ENCODE measurements around the gene FBXO48.

DNA sequence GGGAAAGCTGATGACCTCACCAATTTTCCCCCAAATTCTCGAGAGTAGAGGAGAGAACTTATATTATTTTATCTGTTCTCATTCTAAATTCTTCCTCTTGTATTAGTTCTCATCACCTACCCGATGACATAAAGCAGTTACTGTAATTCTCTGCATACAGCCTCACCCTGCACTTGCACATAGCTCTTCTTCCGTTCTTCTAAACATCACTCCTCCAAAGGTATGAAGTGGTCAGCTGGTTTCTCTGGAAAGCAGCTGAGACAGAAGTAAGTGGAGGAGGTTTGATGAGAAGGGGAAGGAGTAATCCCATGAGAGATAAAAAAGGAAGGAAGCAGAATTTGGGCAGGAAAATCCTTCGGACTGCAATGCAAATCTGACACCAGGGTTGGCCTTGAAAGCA is 39.0 kb downstream of the FBXO48 start:
- TF ChIP-seq, protein P1, sequence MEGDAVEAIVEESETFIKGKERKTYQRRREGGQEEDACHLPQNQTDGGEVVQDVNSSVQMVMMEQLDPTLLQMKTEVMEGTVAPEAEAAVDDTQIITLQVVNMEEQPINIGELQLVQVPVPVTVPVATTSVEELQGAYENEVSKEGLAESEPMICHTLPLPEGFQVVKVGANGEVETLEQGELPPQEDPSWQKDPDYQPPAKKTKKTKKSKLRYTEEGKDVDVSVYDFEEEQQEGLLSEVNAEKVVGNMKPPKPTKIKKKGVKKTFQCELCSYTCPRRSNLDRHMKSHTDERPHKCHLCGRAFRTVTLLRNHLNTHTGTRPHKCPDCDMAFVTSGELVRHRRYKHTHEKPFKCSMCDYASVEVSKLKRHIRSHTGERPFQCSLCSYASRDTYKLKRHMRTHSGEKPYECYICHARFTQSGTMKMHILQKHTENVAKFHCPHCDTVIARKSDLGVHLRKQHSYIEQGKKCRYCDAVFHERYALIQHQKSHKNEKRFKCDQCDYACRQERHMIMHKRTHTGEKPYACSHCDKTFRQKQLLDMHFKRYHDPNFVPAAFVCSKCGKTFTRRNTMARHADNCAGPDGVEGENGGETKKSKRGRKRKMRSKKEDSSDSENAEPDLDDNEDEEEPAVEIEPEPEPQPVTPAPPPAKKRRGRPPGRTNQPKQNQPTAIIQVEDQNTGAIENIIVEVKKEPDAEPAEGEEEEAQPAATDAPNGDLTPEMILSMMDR (IDR thresholded peaks at IDR 0.05): no peak
- TF ChIP-seq JUND (IDR thresholded peaks at IDR 0.05) (no peak), POLR2AphosphoS5 (IDR thresholded peaks at IDR 0.05; ENCODE audit: low read depth, low read length) (no peak), RFX5 (IDR thresholded peaks at IDR 0.05; ENCODE audit: low read length) (no peak), SMC3 (IDR thresholded peaks at IDR 0.05; ENCODE audit: low read depth, low read length) (no peak), RCOR1 (IDR thresholded peaks at IDR 0.05; ENCODE audit: low read length) (no peak), SIN3A (IDR thresholded peaks at IDR 0.05; ENCODE audit: borderline replicate concordance, low read depth, low read length) (no peak), TAF1 (IDR thresholded peaks at IDR 0.05; ENCODE audit: borderline replicate concordance, low read depth, low read length) (no peak), YY1 (IDR thresholded peaks at IDR 0.05; ENCODE audit: low read depth) (no peak), TCF12 (IDR thresholded peaks at IDR 0.05) (no peak)
- TF ChIP-seq, protein P2, sequence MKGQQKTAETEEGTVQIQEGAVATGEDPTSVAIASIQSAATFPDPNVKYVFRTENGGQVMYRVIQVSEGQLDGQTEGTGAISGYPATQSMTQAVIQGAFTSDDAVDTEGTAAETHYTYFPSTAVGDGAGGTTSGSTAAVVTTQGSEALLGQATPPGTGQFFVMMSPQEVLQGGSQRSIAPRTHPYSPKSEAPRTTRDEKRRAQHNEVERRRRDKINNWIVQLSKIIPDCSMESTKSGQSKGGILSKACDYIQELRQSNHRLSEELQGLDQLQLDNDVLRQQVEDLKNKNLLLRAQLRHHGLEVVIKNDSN (IDR thresholded peaks at IDR 0.05; ENCODE audit: borderline replicate concordance, low read depth): no peak
- TF ChIP-seq, protein P3, sequence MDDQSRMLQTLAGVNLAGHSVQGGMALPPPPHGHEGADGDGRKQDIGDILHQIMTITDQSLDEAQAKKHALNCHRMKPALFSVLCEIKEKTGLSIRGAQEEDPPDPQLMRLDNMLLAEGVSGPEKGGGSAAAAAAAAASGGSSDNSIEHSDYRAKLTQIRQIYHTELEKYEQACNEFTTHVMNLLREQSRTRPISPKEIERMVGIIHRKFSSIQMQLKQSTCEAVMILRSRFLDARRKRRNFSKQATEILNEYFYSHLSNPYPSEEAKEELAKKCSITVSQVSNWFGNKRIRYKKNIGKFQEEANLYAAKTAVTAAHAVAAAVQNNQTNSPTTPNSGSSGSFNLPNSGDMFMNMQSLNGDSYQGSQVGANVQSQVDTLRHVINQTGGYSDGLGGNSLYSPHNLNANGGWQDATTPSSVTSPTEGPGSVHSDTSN (IDR thresholded peaks at IDR 0.05): no peak
- TF ChIP-seq, protein P4, sequence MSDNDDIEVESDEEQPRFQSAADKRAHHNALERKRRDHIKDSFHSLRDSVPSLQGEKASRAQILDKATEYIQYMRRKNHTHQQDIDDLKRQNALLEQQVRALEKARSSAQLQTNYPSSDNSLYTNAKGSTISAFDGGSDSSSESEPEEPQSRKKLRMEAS (IDR thresholded peaks at IDR 0.05; ENCODE audit: low read depth): no peak

All from SK-N-SH (cell line).